Mesendoderm (in vitro differentiated cells): ENCODE results near the gene STK32B.

Experiments used
- DNase-seq: peaks from one replicate; pipeline ENCODE4 v3.0.0; 2013
- H2AK5ac ChIP-seq: 2 replicates; pipeline ENCODE4 v1.6.1; 2013; ENCODE audit warnings: low read length, inconsistent platforms
- H2BK120ac ChIP-seq: 2 replicates; pipeline ENCODE4 v1.6.1; 2013; ENCODE audit warnings: low read depth, mild to moderate bottlenecking, low read length, moderate library complexity, mixed read lengths
- H2BK15ac ChIP-seq: replicated peaks from 2 replicates; pipeline ENCODE4 v1.6.1; 2013; ENCODE audit warnings: low read depth, mild to moderate bottlenecking, moderate library complexity
- H2BK5ac ChIP-seq: 2 replicates; pipeline ENCODE4 v1.6.1; 2013; ENCODE audit warnings: low read length, inconsistent platforms
- H3K18ac ChIP-seq: 2 replicates; pipeline ENCODE4 v1.6.1; 2013; ENCODE audit warnings: mild to moderate bottlenecking, low read length, mixed read lengths
- H3K23ac ChIP-seq: one replicate; pipeline ENCODE4 v1.6.1; 2013; ENCODE audit warnings: low read length
- H3K27ac ChIP-seq: 2 replicates; pipeline ENCODE4 v1.5.1; 2013; ENCODE audit warnings: low read depth, mild to moderate bottlenecking, inconsistent platforms, low read length, moderate library complexity
- H3K27me3 ChIP-seq: 2 replicates; pipeline ENCODE4 v1.6.1; 2013; ENCODE audit warnings: low read length, control low read depth, mild to moderate bottlenecking, inconsistent platforms; ENCODE audit not compliant: insufficient read depth, poor library complexity
- H3K36me3 ChIP-seq: 2 replicates; pipeline ENCODE4 v1.6.1; 2013; ENCODE audit warnings: low read length, inconsistent platforms; ENCODE audit not compliant: control insufficient read depth, insufficient read depth
- H3K4ac ChIP-seq: one replicate; pipeline ENCODE4 v1.6.1; 2013; ENCODE audit warnings: low read depth, mild to moderate bottlenecking, low read length, moderate library complexity
- H3K4me1 ChIP-seq: 2 replicates; pipeline ENCODE4 v1.6.1; 2013; ENCODE audit warnings: low read depth, low read length, inconsistent platforms; ENCODE audit not compliant: control insufficient read depth
- H3K4me2 ChIP-seq: 2 replicates; pipeline ENCODE4 v1.6.1; 2013; ENCODE audit warnings: low read length
- H3K4me3 ChIP-seq: 2 replicates; pipeline ENCODE4 v1.5.1; 2013; ENCODE audit warnings: mild to moderate bottlenecking, low read length
- H3K56ac ChIP-seq: one replicate; pipeline ENCODE4 v1.6.1; 2013; ENCODE audit warnings: low read length
- H3K79me1 ChIP-seq: 2 replicates; pipeline ENCODE4 v1.6.1; 2013; ENCODE audit warnings: low read length, inconsistent platforms
- H3K79me2 ChIP-seq: 2 replicates; pipeline ENCODE4 v1.6.1; 2013; ENCODE audit warnings: mild to moderate bottlenecking, low read length; ENCODE audit not compliant: control insufficient read depth, insufficient read depth
- H3K9ac ChIP-seq: 2 replicates; pipeline ENCODE4 v1.6.1; 2013; ENCODE audit warnings: low read length, inconsistent platforms
- H4K5ac ChIP-seq: one replicate; pipeline ENCODE4 v1.6.1; 2013; ENCODE audit warnings: low read length
- H4K8ac ChIP-seq: one replicate; pipeline ENCODE4 v1.6.1; 2013; ENCODE audit warnings: low read depth, mild to moderate bottlenecking, control low read depth, low read length, moderate library complexity
- WGBS: extraction: QIAGEN DNeasy Blood & Tissue Kit; methylation state at CpG from one replicate; pipeline ENCODE4 v1.1.7; 2013; ENCODE audit warnings: low lambda C conversion rate, missing lambda C conversion rate; ENCODE audit not compliant: insufficient coverage; ENCODE audit errors: extremely low coverage; 5-methylcytosine and 5-hydroxymethylcytosine counted together

Gene STK32B

GRCh38 chr4:5330339-5330989 is 279.2 kb downstream of the STK32B start:
- H4K5ac ChIP-seq, result no peak overlapping the region
- no peak overlapping the region for H3K4me3 ChIP-seq
- no peak overlapping the region for H2BK5ac ChIP-seq
- no peak overlapping the region for H3K23ac ChIP-seq
- WGBS, result no CpG with 5 or more reads among the region's 3 CpGs
- H3K27ac ChIP-seq, result no peak overlapping the region
- H3K36me3 ChIP-seq, result no peaks in the 10 kb centered on the region
- no peak overlapping the region for H4K8ac ChIP-seq
- H3K18ac ChIP-seq, result no peak overlapping the region
- no peak overlapping the region for H3K56ac ChIP-seq
- no peak overlapping the region for H2BK120ac ChIP-seq
- no peak for DNase-seq
- no peaks in the 10 kb centered on the region for H3K79me1 ChIP-seq
- H3K4me2 ChIP-seq, result no peak overlapping the region
- no peaks in the 10 kb centered on the region for H3K79me2 ChIP-seq
- no peak overlapping the region for H3K9ac ChIP-seq
- no peaks in the 10 kb centered on the region for H3K4me1 ChIP-seq
- no peaks in the 10 kb centered on the region for H3K27me3 ChIP-seq
- H2BK15ac ChIP-seq, result no peak overlapping the region
- no peak overlapping the region for H2AK5ac ChIP-seq
- H3K4ac ChIP-seq, result no peak overlapping the region

GRCh38 chr4:5337731-5338130 is 286.5 kb downstream of the STK32B start:
- no peaks in the 10 kb centered on the region for H3K4me1 ChIP-seq
- no peak overlapping the region for H3K27ac ChIP-seq
- H2BK15ac ChIP-seq, result no peak overlapping the region
- no peaks in the 10 kb centered on the region for H3K36me3 ChIP-seq
- H3K9ac ChIP-seq, result no peak overlapping the region
- H3K4me3 ChIP-seq, result no peak overlapping the region
- H4K8ac ChIP-seq, result no peak overlapping the region
- no peak for DNase-seq
- no CpG with 5 or more reads among the region's 2 CpGs for WGBS
- no peak overlapping the region for H4K5ac ChIP-seq
- no peak overlapping the region for H3K23ac ChIP-seq
- no peak overlapping the region for H2AK5ac ChIP-seq
- no peaks in the 10 kb centered on the region for H3K27me3 ChIP-seq
- H2BK120ac ChIP-seq, result no peak overlapping the region
- H3K79me1 ChIP-seq, result no peaks in the 10 kb centered on the region
- H3K4ac ChIP-seq, result no peak overlapping the region
- H3K79me2 ChIP-seq, result no peaks in the 10 kb centered on the region
- H3K18ac ChIP-seq, result no peak overlapping the region
- H2BK5ac ChIP-seq, result no peak overlapping the region
- H3K4me2 ChIP-seq, result no peak overlapping the region
- H3K56ac ChIP-seq, result no peak overlapping the region

- no peak overlapping the region for H3K56ac ChIP-seq
- no peaks in the 10 kb centered on the region for H3K79me2 ChIP-seq
- no peak overlapping the region for H3K23ac ChIP-seq
- H3K36me3 ChIP-seq, result no peaks in the 10 kb centered on the region
- H3K79me1 ChIP-seq, result no peaks in the 10 kb centered on the region
- H3K27me3 ChIP-seq, result no peaks in the 10 kb centered on the region
- H2BK5ac ChIP-seq, result no peak overlapping the region
- no peak overlapping the region for H3K4me3 ChIP-seq
- no peak overlapping the region for H3K4me2 ChIP-seq
- H3K4ac ChIP-seq, result no peak overlapping the region
- H2BK120ac ChIP-seq, result no peak overlapping the region
- H2BK15ac ChIP-seq, result no peak overlapping the region
- H3K27ac ChIP-seq, result no peak overlapping the region
- no peak overlapping the region for H3K18ac ChIP-seq
- no peak overlapping the region for H4K8ac ChIP-seq
- no peaks in the 10 kb centered on the region for H3K4me1 ChIP-seq
- H3K9ac ChIP-seq, result no peak overlapping the region
- no peak for DNase-seq
- WGBS, result no CpG with 5 or more reads among the region's 1 CpG
- no peak overlapping the region for H4K5ac ChIP-seq
- no peak overlapping the region for H2AK5ac ChIP-seq
These were observed 287.3 kb downstream of the STK32B start for GRCh38 chr4:5338531-5338930.

- Histone ChIP-seq H2AK5ac (no peak overlapping the region), H3K18ac (no peak overlapping the region), H3K27me3 (no peaks in the 10 kb centered on the region), H3K23ac (no peak overlapping the region), H4K8ac (no peak overlapping the region), H3K4me2 (no peak overlapping the region), H3K4me1 (no peaks in the 10 kb centered on the region), H3K4ac (no peak overlapping the region), H3K9ac (no peak overlapping the region), H3K56ac (no peak overlapping the region), H4K5ac (no peak overlapping the region), H3K27ac (no peak overlapping the region), H3K79me2 (no peaks in the 10 kb centered on the region), H3K36me3 (no peaks in the 10 kb centered on the region), H3K79me1 (no peaks in the 10 kb centered on the region), H3K4me3 (no peak overlapping the region), H2BK5ac (no peak overlapping the region), H2BK15ac (no peak overlapping the region), H2BK120ac (no peak overlapping the region)
- DNase-seq, result no peak
- WGBS, result no CpG with 5 or more reads among the region's 6 CpGs
These were observed 289.7 kb downstream of the STK32B start for GRCh38 chr4:5340991-5341451.

- H3K27ac ChIP-seq, result no peak overlapping the region
- H3K4ac ChIP-seq, result no peak overlapping the region
- H2BK5ac ChIP-seq, result no peak overlapping the region
- H3K36me3 ChIP-seq, result no peaks in the 10 kb centered on the region
- H3K18ac ChIP-seq, result no peak overlapping the region
- H3K4me2 ChIP-seq, result no peak overlapping the region
- no peak overlapping the region for H3K9ac ChIP-seq
- no peaks in the 10 kb centered on the region for H3K79me2 ChIP-seq
- no peaks in the 10 kb centered on the region for H3K4me1 ChIP-seq
- H2BK15ac ChIP-seq, result no peak overlapping the region
- H3K79me1 ChIP-seq, result no peaks in the 10 kb centered on the region
- no peak overlapping the region for H4K8ac ChIP-seq
- DNase-seq, result no peak
- H3K23ac ChIP-seq, result no peak overlapping the region
- no CpG with 5 or more reads among the region's 6 CpGs for WGBS
- H3K4me3 ChIP-seq, result no peak overlapping the region
- H2AK5ac ChIP-seq, result no peak overlapping the region
- H4K5ac ChIP-seq, result no peak overlapping the region
- H3K56ac ChIP-seq, result no peak overlapping the region
- H3K27me3 ChIP-seq, result no peaks in the 10 kb centered on the region
- no peak overlapping the region for H2BK120ac ChIP-seq
These were observed 290.2 kb downstream of the STK32B start for GRCh38 chr4:5341526-5341925.

GRCh38 chr4:5355846-5356245 is 304.6 kb downstream of the STK32B start:
- Histone ChIP-seq H4K8ac (no peak overlapping the region), H2BK15ac (no peak overlapping the region), H2AK5ac (no peak overlapping the region), H3K27ac (no peak overlapping the region), H3K18ac (no peak overlapping the region), H3K36me3 (no peaks in the 10 kb centered on the region), H3K4ac (no peak overlapping the region), H3K56ac (no peak overlapping the region), H3K27me3 (no peaks in the 10 kb centered on the region), H3K9ac (no peak overlapping the region), H4K5ac (no peak overlapping the region), H2BK5ac (no peak overlapping the region), H3K4me3 (no peak overlapping the region), H3K4me2 (no peak overlapping the region), H3K4me1 (no peaks in the 10 kb centered on the region), H3K79me2 (no peaks in the 10 kb centered on the region), H3K23ac (no peak overlapping the region), H2BK120ac (no peak overlapping the region), H3K79me1 (no peaks in the 10 kb centered on the region)
- DNase-seq, result no peak
